ENCODE measurements around the gene PLAC8L1.

PLAC8L1 gene

GRCh38 chr5:146078566-146078965, 26.8 kb downstream of the PLAC8L1 start:
- DNase-seq, result no peak

DNA sequence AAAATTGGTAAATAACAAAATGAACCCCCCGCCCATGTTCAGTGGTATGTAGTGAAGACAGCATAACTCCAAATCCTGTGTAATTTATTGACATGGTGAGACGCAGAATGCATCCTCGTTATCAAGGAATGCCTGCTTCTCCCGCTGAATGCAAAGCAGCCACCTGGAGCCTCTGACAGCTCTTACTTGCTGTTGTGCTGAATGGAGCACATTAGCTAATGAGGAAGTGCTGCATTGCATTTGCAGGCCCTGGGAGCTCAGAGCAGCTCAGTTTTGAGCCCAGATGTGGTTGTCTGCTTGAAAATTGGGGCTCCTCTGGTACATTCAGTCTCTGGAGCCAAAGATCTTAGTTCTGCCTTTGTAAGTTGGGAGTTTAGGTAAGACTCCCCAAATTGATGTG, 28.9 kb downstream of the PLAC8L1 start:
- DNase-seq, result no peak

- no peak for DNase-seq
Observed at GRCh38 chr5:146076028-146076427, 29.3 kb downstream of the PLAC8L1 start.

- DNase-seq, result no peak
Observed at GRCh38 chr5:146073239-146073900, 32.0 kb downstream of the PLAC8L1 start.

GRCh38 chr5:146072595-146072994, 32.8 kb downstream of the PLAC8L1 start:
- no peak for DNase-seq

GRCh38 chr5:146071171-146071570, 34.2 kb downstream of the PLAC8L1 start:
- no peak for DNase-seq

- no peak for DNase-seq
Observed at GRCh38 chr5:146070746-146071145, 34.6 kb downstream of the PLAC8L1 start.

DNA sequence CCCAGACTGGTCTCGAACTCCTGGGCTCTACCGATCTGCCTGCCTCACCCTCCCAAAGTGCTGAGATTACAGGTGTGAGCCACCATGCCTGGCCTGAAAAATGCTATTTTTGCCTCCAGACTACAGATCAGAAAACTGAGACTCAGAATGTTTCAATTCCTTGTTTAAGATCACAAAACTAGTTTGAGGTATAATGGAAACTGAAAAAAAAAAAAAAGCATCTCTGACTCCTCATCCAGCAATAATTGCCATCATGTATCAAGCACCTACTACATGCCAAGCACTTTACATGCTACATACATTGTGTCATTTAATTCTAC, 35.6 kb downstream of the PLAC8L1 start:
- DNase-seq, result no peak

DNA sequence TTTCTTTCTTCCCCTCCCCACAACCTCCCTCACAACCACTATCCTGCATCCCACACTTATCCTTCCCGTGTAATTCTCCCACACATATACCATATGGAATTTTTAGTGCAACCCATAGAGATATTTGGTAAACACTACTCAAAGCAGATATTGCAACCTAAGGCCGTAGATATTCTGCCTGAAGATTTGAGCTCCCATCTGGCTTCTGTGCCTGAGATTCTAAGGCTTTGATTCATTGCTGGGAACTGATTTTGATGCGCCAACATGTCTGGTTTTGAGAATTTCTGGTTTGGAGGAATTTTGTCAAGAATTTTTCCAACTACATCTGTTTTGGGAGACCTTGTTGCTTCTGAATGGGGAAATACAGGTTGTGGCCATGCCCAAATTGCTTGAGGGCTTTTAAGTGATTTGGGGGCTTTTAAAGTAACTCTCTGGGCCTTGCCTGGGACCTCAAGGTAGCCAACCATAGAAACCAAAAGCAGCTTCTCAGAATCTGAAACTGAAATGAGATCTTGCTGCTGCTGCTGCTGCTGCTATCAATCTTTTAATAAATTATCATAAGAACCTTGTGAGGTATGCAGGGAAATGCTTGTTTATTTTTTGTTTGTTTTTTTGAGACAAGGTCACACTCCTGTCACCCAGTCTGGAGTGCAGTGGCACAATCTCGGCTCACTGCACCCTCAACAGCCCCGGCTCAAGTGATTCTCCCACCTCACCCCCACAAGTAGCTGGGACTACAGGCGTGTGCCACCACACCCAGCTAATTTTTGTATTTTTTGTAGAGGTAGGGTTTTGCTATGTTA, 36.2 kb downstream of the PLAC8L1 start:
- DNase-seq, result no peak

DNA sequence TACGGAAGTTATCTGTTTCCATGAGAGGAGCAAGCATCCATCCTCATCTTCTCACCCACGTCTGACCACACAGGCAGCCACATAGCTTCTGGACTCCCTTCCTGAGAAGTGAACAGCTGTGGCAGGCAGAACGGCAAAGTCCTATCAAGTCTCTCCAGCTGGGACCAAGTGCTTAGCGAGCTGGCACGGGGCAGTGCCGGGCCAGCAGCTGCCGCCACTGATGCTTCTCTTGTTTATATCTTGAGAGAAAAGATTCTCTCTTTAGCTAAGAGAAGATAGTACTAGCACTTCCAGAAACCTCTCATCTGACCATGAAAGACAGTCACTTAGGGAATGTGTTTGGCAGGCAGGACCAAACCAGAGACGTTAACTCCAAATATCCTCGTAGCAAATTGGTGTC, 37.2 kb downstream of the PLAC8L1 start:
- DNase-seq, result no peak

- no peak for DNase-seq
Observed at GRCh38 chr5:146066968-146067367, 38.4 kb downstream of the PLAC8L1 start.

GRCh38 chr5:146060221-146060585, 45.2 kb downstream of the PLAC8L1 start:
- DNase-seq, result no peak

DNA sequence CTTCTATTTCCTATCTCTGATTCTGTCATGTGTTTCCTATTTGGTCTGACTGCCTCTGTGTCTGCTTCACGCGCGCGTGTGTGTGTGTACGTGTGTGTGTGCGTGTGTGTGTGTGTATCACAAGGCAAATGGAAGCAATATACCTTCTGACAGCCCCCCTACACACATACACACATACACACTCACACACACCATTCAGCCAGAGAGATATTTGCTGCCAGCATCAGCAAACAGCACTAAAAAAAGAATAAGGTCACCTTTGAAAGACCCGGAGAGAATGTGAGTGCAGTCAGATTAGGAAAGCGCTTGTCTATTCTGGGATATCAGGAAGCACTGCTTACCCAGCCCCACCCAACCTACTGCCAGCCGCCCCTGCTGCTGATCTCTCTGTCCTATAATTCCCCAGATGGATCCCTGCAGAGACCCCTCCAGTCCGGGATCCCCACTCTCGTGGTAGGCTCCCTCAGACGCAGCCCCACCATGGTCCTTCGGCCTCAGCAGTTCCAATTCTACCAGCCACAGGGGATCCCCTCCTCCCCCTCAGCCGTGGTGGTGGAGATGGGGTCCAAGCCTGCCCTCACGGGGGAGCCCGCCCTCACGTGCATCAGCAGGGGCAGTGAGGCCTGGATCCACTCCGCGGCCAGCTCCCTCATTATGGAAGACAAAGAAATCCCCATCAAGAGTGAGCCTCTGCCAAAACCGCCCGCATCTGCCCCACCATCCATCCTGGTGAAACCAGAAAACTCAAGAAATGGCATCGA, 45.7 kb downstream of the PLAC8L1 start:
- no peak for DNase-seq

- no peak for DNase-seq
Observed at GRCh38 chr5:146055432-146055831, 49.9 kb downstream of the PLAC8L1 start.

DNA sequence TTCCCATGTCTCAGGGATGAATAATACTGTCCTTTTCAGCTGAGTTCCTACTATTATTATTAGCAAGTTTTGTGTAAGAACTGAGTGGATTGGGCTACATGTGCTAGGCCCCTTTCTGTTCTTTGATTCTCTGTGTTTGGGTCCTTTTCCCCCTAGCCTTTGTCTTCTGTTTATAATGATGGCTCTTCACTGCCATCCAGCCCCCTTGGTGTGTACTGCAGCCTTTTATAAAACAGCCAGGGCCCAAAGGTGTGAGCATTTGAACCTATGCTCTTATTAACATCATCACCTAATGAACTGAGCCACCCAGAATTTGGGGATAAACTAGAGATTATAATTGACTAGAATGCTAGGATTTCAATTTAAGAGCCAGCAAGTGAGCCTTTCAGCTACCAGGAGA, 52.6 kb downstream of the PLAC8L1 start:
- DNase-seq, result no peak

GRCh38 chr5:146051678-146052077, 53.7 kb downstream of the PLAC8L1 start:
- no peak for DNase-seq

DNA sequence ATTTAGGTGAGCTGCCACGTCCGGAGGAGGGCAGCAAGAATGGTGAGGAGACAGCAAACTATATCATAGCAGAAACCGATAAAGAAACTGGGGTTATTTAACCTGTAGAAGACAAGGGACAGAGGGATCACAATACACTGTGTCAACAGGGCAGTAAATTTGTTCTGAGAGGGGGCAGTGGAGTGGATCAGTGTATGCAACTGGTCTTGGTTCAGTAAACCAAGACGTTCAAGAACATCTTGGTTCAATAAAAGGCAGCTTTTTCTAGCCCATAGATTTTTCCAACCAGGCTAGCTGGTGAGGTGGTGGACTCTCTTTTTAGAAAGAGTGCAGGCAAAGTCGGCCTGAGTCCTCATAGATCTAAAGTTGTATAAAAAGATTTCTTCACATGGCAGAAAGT, 55.3 kb downstream of the PLAC8L1 start:
- DNase-seq, result no peak

DNA sequence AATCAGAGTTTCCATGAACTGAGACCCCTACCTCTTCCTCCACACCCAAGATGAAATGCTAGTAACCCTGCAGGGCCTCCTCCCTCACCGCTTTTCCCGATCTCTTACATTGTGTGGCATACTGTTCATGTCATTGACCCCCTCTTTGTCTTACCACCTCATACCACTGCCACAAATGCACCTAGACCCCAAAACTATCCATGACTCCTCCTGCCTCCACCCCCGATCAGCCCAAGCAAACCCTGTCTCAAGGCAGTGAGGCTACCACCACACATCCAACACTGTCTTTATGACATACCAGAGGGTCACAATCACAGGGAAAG, 55.7 kb downstream of the PLAC8L1 start:
- no peak for DNase-seq

DNA sequence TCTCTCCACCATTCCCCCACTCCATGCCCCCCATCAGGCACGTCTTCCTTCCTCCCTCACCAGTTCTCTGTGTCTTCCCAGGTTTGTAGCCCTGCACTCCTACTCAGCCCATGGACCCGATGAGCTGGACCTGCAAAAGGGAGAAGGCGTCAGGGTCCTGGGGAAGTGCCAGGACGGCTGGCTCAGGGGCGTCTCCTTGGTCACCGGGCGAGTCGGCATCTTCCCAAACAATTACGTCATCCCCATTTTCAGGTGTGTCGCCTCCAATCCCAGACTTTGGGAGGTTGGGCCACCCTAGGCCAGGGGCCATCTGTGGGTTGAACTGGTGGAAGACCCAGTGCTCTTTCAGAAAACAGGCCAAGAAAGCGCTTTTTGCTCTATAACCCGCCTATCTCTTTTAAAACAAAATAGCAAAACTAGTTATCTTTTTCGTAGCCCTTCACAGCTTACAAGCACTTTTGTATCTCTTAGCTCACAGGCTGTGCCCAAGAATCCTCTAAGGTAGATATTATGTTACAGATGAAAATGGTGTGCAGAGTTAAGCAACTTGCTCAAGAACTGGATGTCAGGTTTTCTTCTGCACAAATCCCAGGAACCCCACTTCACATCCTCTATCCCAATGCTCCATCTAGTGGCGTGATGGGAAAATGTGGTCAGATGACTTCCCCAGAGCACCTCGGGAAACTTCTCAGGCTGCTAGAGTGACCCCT, 56.2 kb downstream of the PLAC8L1 start:
- no peak for DNase-seq

DNA sequence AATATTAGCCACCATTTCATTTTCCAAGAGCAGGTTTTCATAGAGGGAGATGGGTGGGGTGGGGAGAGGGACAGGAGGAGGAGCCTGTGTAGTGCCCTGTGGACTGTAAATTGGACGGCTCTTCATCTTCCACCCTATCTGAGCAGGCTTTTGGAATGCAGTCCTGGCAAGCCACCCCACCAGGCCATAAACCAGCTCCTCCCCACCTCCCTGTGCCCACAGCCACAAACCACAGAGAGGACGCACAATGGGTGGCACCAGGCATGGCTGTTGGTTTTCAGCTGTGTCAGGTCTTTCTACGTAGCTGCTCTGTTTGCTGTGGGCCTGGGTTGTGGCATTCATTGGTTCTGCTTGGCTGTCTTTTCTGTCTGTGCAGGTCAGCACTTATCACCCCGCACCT, 58.0 kb downstream of the PLAC8L1 start:
- no peak for DNase-seq

DNA sequence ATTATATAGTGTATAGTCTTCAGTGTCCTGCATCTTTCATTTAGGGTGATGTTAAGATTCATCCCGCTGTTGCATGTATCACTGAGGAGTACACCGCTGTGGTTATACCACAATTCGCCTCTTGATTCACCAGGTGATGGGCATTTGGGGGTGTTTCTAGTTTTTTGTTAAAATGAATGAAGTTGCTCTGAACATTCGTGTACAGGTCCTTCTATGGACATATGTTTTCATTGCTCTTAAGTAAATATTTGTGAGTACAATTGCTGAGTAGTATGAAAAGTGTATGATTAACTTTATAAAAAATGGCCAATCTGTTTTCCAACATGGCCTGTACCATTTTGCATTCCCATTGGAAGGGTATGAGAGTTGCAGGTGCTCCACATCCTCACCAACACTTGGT, 61.7 kb downstream of the PLAC8L1 start:
- no peak for DNase-seq

- no peak for DNase-seq
Observed at GRCh38 chr5:146042628-146043279, 62.6 kb downstream of the PLAC8L1 start.

GRCh38 chr5:146041180-146041789, 64.1 kb downstream of the PLAC8L1 start:
- no peak for DNase-seq
